Fibroblast of the conjunctiva (primary cell): Measurements from ENCODE around the gene HSD3B7.
"Not testable (repeated sequence)": the region's sequence is repeated elsewhere in the genome, so short reads cannot be mapped to it uniquely, and the experiment has no call there.

Source experiments
- DNase-seq: peaks from one replicate; pipeline ENCODE4 v3.0.0-alpha.2; 2010; ENCODE audit warnings: low read depth

Gene HSD3B7

GRCh38 chr16:30984669-30985400, at the start of gene HSD3B7:
Gene HSD3B7 (plus strand): TSS chr16:30985207. CDS start chr16:30985659, 452 bp downstream.
- DNase-seq: peak; percentile 56

- no peak for DNase-seq
These were observed 47.3 kb upstream of the HSD3B7 start for GRCh38 chr16:30937692-30938091.

GRCh38 chr16:30939571-30939970, 45.4 kb upstream of the HSD3B7 start:
- DNase-seq: not testable (repeated sequence)

GRCh38 chr16:30941600-30942425, 43.2 kb upstream of the HSD3B7 start:
- DNase-seq: no peak

- DNase-seq: no peak
These were observed 42.6 kb upstream of the HSD3B7 start for GRCh38 chr16:30942426-30942806.

- no peak for DNase-seq
These were observed 40.7 kb upstream of the HSD3B7 start for GRCh38 chr16:30944352-30944751.

GRCh38 chr16:30946671-30947540, 38.1 kb upstream of the HSD3B7 start:
- DNase-seq: no peak

- DNase-seq: no peak
These were observed 37.5 kb upstream of the HSD3B7 start for GRCh38 chr16:30947541-30947858.

GRCh38 chr16:30947859-30948666, 36.9 kb upstream of the HSD3B7 start:
- DNase-seq: peak; percentile 97

GRCh38 chr16:30948667-30949649, 36.0 kb upstream of the HSD3B7 start, which contains the start of gene ORAI3:
Gene ORAI3 (plus strand): TSS chr16:30949068. CDS start chr16:30949290, 222 bp downstream.
- no peak for DNase-seq

- peak; percentile 85 for DNase-seq
These were observed 35.1 kb upstream of the HSD3B7 start for GRCh38 chr16:30949650-30950515.

- DNase-seq: no peak
These were observed 34.4 kb upstream of the HSD3B7 start for GRCh38 chr16:30950516-30951065.

GRCh38 chr16:30951193-30951592, 33.8 kb upstream of the HSD3B7 start:
- DNase-seq: no peak

GRCh38 chr16:30951750-30952149, 33.3 kb upstream of the HSD3B7 start:
- peak; percentile 87 for DNase-seq

- DNase-seq: no peak
These were observed 31.9 kb upstream of the HSD3B7 start for GRCh38 chr16:30953111-30953510.

GRCh38 chr16:30953511-30954124, 31.4 kb upstream of the HSD3B7 start:
- peak; percentile 72 for DNase-seq

GRCh38 chr16:30954993-30955392, 30.0 kb upstream of the HSD3B7 start:
- DNase-seq: no peak
